A549 (cell line): ENCODE measurements around the gene OR10G3. TPM values are rescaled to one million over a fixed set of nuclear protein-coding genes. Genes with fewer than 3 reads are reported as not detected.

Experiments used
- ATAC-seq, 2 experiments: fragments of 200-7000 bp in 1 of 2; fragments of >200 bp in 1 of 2; cut with Nextera tagmentation in 1 of 2; cut with Tn5 transposase in 1 of 2; 3 replicates each; pipeline versions ENCODE4 v1.8.0 to v1.9.1; 2018 to 2020; ENCODE audit warnings: mild to moderate bottlenecking in 1 of 2, moderate library complexity in 1 of 2
- CTCF ChIA-PET: fragments of 300-600 bp; sonication (Branson Sonifier 250); formaldehyde crosslinking; extraction: SDS; loops from one replicate; lab custom pipeline; 2021; ENCODE audit warnings: antibody characterized with exemption, inconsistent platforms; lab: Yijun Ruan, JAX
- POLR2A ChIA-PET: fragments of 350-600 bp; formaldehyde crosslinking; extraction: SDS; loops from one replicate; lab custom pipeline; 2021; ENCODE audit warnings: antibody characterized with exemption, inconsistent platforms; lab: Yijun Ruan, JAX
- DNase-seq, 2 experiments: peaks; one replicate each; pipeline versions ENCODE4 v3.0.0 to v3.0.0-alpha.2; 2011 to 2016; ENCODE audit warnings: low read depth in 1 of 2, low spot score in 1 of 2
- FAIRE-seq: peaks from 2 replicates; lab custom pipeline; 2011; peaks lifted over from hg19 to GRCh38; lab: Jason Lieb, UNC
- H3K27ac ChIP-seq, 2 experiments: fragments of >200 bp; sonication (Bioruptor Twin); formaldehyde crosslinking; 3 replicates each; pipeline ENCODE4 v1.5.1; 2016 to 2017
- H3K4me1 ChIP-seq: fragments of >200 bp; sonication (Bioruptor Twin); formaldehyde crosslinking; 3 replicates; pipeline ENCODE4 v1.6.1; 2016
- H3K4me2 ChIP-seq: fragments of >200 bp; sonication (Bioruptor Twin); formaldehyde crosslinking; 3 replicates; pipeline ENCODE4 v1.6.1; 2016
- H3K4me3 ChIP-seq: fragments of >200 bp; sonication (Bioruptor Twin); formaldehyde crosslinking; 3 replicates; pipeline ENCODE4 v1.5.1; 2016
- H3K9me3 ChIP-seq: fragments of >200 bp; sonication (Bioruptor Twin); formaldehyde crosslinking; 3 replicates; pipeline ENCODE4 v1.6.1; 2016
- BHLHE40 ChIP-seq: IDR thresholded peaks from 2 replicates; pipeline ENCODE4 v1.6.1; 2012; ENCODE audit warnings: low read depth, low read length, inconsistent platforms
- CBX2 ChIP-seq: fragments of 200-600 bp; sonication (generic); IDR thresholded peaks from 2 replicates; pipeline ENCODE4 v1.6.1; 2016; ENCODE audit warnings: low read depth, mild to moderate bottlenecking, borderline replicate concordance
- CBX8 ChIP-seq: fragments of 200-600 bp; sonication (generic); IDR thresholded peaks from 2 replicates; pipeline ENCODE4 v1.6.1; 2016
- ESRRA ChIP-seq: fragments of 150-350 bp; IDR thresholded peaks from 2 replicates; pipeline ENCODE4 v1.6.1; 2014; ENCODE audit warnings: mild to moderate bottlenecking, low read length, borderline replicate concordance
- FOSB ChIP-seq: fragments of 250-450 bp; sonication (Bioruptor Pico); IDR thresholded peaks from 2 replicates; pipeline ENCODE4 v1.5.0; 2020; ENCODE audit warnings: mild to moderate bottlenecking, moderate library complexity
- HES2 ChIP-seq: fragments of >200 bp; sonication (Bioruptor Twin); formaldehyde crosslinking; IDR thresholded peaks from 2 replicates; pipeline ENCODE4 v1.6.1; 2016
- HEYL ChIP-seq: fragments of 250-450 bp; sonication (Bioruptor Pico); IDR thresholded peaks from 2 replicates; pipeline ENCODE4 v1.8.0; 2021; ENCODE audit warnings: mild to moderate bottlenecking, moderate library complexity
- HOXA7 ChIP-seq: fragments of 250-450 bp; sonication (Bioruptor Pico); IDR thresholded peaks from 2 replicates; pipeline ENCODE4 v1.5.0; 2020; ENCODE audit warnings: mild to moderate bottlenecking, moderate library complexity
- HOXB13 ChIP-seq: fragments of 250-450 bp; sonication (Bioruptor Pico); IDR thresholded peaks from 2 replicates; pipeline ENCODE4 v1.5.0; 2020; ENCODE audit warnings: low read depth, mild to moderate bottlenecking, moderate library complexity
- HOXB5 ChIP-seq: fragments of 250-450 bp; sonication (Bioruptor Pico); IDR thresholded peaks from 2 replicates; pipeline ENCODE4 v1.5.0; 2020; ENCODE audit warnings: mild to moderate bottlenecking, moderate library complexity
- JUN ChIP-seq, 2 experiments: fragments of >200 bp; sonication (Bioruptor Twin); formaldehyde crosslinking; IDR thresholded peaks; 2 replicates in 1 of 2; 3 replicates in 1 of 2; pipeline ENCODE4 v1.6.1; 2016 to 2017
- KDM5A ChIP-seq: fragments of 200-600 bp; sonication (generic); IDR thresholded peaks from 2 replicates; pipeline ENCODE4 v1.6.1; 2016; ENCODE audit warnings: antibody characterized with exemption, mild to moderate bottlenecking
- MAFK ChIP-seq: fragments of 450-650 bp; IDR thresholded peaks from 2 replicates; pipeline ENCODE4 v1.6.1; 2014; ENCODE audit not compliant: partially characterized antibody
- MAX ChIP-seq: IDR thresholded peaks from 2 replicates; pipeline ENCODE4 v1.6.1; 2012
- MYC ChIP-seq: IDR thresholded peaks from 2 replicates; pipeline ENCODE4 v1.6.1; 2012; ENCODE audit warnings: mild to moderate bottlenecking, inconsistent platforms, low read length, improper control_type of control experiment, borderline replicate concordance
- NPAS2 ChIP-seq: fragments of 250-450 bp; sonication (Bioruptor Pico); IDR thresholded peaks from 2 replicates; pipeline ENCODE4 v1.8.0; 2022; ENCODE audit warnings: mild to moderate bottlenecking, moderate library complexity, borderline replicate concordance
- PBX3 ChIP-seq: IDR thresholded peaks from 2 replicates; pipeline ENCODE4 v1.6.1; 2012
- PHF8 ChIP-seq: fragments of 200-600 bp; sonication (generic); IDR thresholded peaks from 2 replicates; pipeline ENCODE4 v1.6.1; 2016; ENCODE audit warnings: low read depth, mild to moderate bottlenecking, antibody characterized with exemption, moderate library complexity, borderline replicate concordance
- RAD21 ChIP-seq, 2 experiments: fragments of >200 bp in 1 of 2; sonication (Bioruptor Twin) in 1 of 2; formaldehyde crosslinking in 1 of 2; IDR thresholded peaks in 1 of 2; conservative IDR thresholded peaks in 1 of 2; 2 replicates in 1 of 2; 3 replicates in 1 of 2; pipeline ENCODE4 v1.6.1; 2012 to 2018; ENCODE audit warnings: inconsistent platforms in 1 of 2
- RNF2 ChIP-seq: fragments of 200-600 bp; sonication (generic); IDR thresholded peaks from 2 replicates; pipeline ENCODE4 v1.6.1; 2016; ENCODE audit warnings: low read depth, mild to moderate bottlenecking, antibody characterized with exemption, moderate library complexity, borderline replicate concordance
- TFCP2L1 ChIP-seq: fragments of 250-450 bp; sonication (Bioruptor Pico); IDR thresholded peaks from 2 replicates; pipeline ENCODE4 v1.5.0; 2021; ENCODE audit warnings: mild to moderate bottlenecking
- USF2 ChIP-seq: fragments of 450-650 bp; IDR thresholded peaks from 2 replicates; pipeline ENCODE4 v1.6.1; 2014; ENCODE audit warnings: antibody characterized with exemption
- ZFP36 ChIP-seq: fragments of 450-650 bp; IDR thresholded peaks from 2 replicates; pipeline ENCODE4 v1.6.1; 2014; ENCODE audit warnings: borderline replicate concordance; ENCODE audit not compliant: partially characterized antibody
- ZNF302 ChIP-seq: fragments of 250-450 bp; sonication (Bioruptor Pico); IDR thresholded peaks from 2 replicates; pipeline ENCODE4 v1.9.0; 2021; ENCODE audit warnings: inconsistent platforms, mild to moderate bottlenecking, moderate library complexity
- WGBS: methylation state at CpG from one replicate; pipeline ENCODE4 v1.1.6; 2017; ENCODE audit errors: missing lambda C conversion rate; 5-methylcytosine and 5-hydroxymethylcytosine counted together
- polyA plus RNA-seq, 4 experiments: library from polyadenylated mRNA; depleted of rRNA in 3 of 4; stranded (reverse); fragments of >200 nt; fragmentation: RNase III in 1 of 4; extraction: RNeasy Plus Mini Kit Qiagen cat#74134 plus additional on column Dnase treatment in 1 of 4; gene quantifications; 2 replicates in 3 of 4; 3 replicates in 1 of 4; pipeline ENCODE4 v1.2.3, GENCODE V29; 2011 to 2017

The OR10G3 gene
- polyA plus RNA-seq, 2 of the 4 experiments (the other 2 are of a cell fraction): not detected

GRCh38 chr14:21521501-21521900 is 58.4 kb downstream of the OR10G3 start:
- H3K4me2 ChIP-seq: no peak overlapping the region
- no peak for FAIRE-seq
- DNase-seq: no peak
- ChIA-PET CTCF (interaction anchor here (1.2 to 1.7 kb wide), 2 partner anchors 35 to 37 kb away, joined by 4 to 5 read pairs; no protein-coding TSS in a partner anchor), POLR2A (interaction anchor here (6.5 kb wide), 1 partner anchor 10 kb away, joined by 43 read pairs; the partner anchor contains the start of gene METTL3)
- H3K9me3 ChIP-seq: no peaks in the 10 kb centered on the region
- WGBS: 65% methylated on average over 2 of the region's 2 CpGs
- ATAC-seq: no peak
- H3K4me3 ChIP-seq: no peak overlapping the region
- H3K4me1 ChIP-seq: 0 out of 3 replicates have a peak, but pooled peaks cover 3% of the 10 kb centered on the region
- no peak overlapping the region for H3K27ac ChIP-seq
- TF ChIP-seq BHLHE40 (no peak), ZFP36 (no peak), RNF2 (no peak), ZNF302 (CRISPR knock-in tag) (no peak), CBX8 (no peak), MAFK (no peak), USF2 (no peak), TFCP2L1 (CRISPR knock-in tag) (no peak), NPAS2 (CRISPR knock-in tag) (no peak), HEYL (CRISPR knock-in tag) (no peak)

- CTCF ChIA-PET: interaction anchor here (1.2 kb wide), 1 partner anchor 36 kb away, joined by 5 read pairs; no protein-coding TSS in a partner anchor
These were observed 59.1 kb downstream of the OR10G3 start for GRCh38 chr14:21520767-21521166.

GRCh38 chr14:21518725-21519124 is 61.2 kb downstream of the OR10G3 start:
- DNase-seq (no peak), ATAC-seq (no peak), FAIRE-seq (no peak)
- CTCF ChIA-PET: interaction anchor here (1.0 to 3.2 kb wide), 4 partner anchors 20 to 40 kb away, joined by 3 to 17 read pairs (median 4); no protein-coding TSS in a partner anchor
- no peak for TF ChIP-seq CBX8
- TF ChIP-seq HES2: no peak
- TF ChIP-seq MAX: no peak
- TF ChIP-seq MYC: no peak
- TF ChIP-seq KDM5A: no peak
- no peak for TF ChIP-seq CBX2
- no peak for TF ChIP-seq RNF2
- WGBS: 70% methylated on average over 2 of the region's 2 CpGs
- H3K4me3 ChIP-seq: no peak overlapping the region
- no peaks in the 10 kb centered on the region for H3K9me3 ChIP-seq
- no peak overlapping the region for H3K4me2 ChIP-seq
- POLR2A ChIA-PET: interaction anchor here (1.5 kb wide), 1 partner anchor 8 kb away, joined by 8 read pairs; the partner anchor contains the start of gene METTL3
- no peaks in the 10 kb centered on the region for H3K4me1 ChIP-seq
- H3K27ac ChIP-seq: no peak overlapping the region

More at GRCh38 chr14:21520767-21521166, 59.1 kb downstream of the OR10G3 start:
- no peak for TF ChIP-seq HOXB5
- TF ChIP-seq ESRRA: no peak
- no peak for TF ChIP-seq JUN (IDR thresholded peaks at IDR 0.05)
- no peak for TF ChIP-seq RAD21 (conservative IDR thresholded peaks at IDR 0.05 in 1 of 2, IDR thresholded peaks at IDR 0.05 in 1 of 2)
- no peak for TF ChIP-seq PHF8
- no peak for TF ChIP-seq HOXB13 (CRISPR knock-in tag)
- no peak for TF ChIP-seq PBX3
- TF ChIP-seq HOXA7 (CRISPR knock-in tag): no peak
- no peak for TF ChIP-seq FOSB (CRISPR knock-in tag)
- Histone ChIP-seq H3K4me3 (no peak overlapping the region), H3K4me2 (no peak overlapping the region), H3K9me3 (no peaks in the 10 kb centered on the region), H3K4me1 (0 out of 3 replicates have a peak, but pooled peaks cover 3% of the 10 kb centered on the region), H3K27ac (no peak overlapping the region)
- WGBS: 61% methylated on average over 1 of the region's 1 CpG
- DNase-seq (no peak), ATAC-seq (no peak), FAIRE-seq (no peak)
- POLR2A ChIA-PET: interaction anchor here (6.5 kb wide), 1 partner anchor 9 kb away, joined by 43 read pairs; the partner anchor contains the start of gene METTL3
